Tibial nerve (tissue), 4 donors: ENCODE data around the gene SYNPO2. TPM values are rescaled to one million over a fixed set of nuclear protein-coding genes. Genes with fewer than 3 reads are reported as not detected.
A peak's percentile ranks its signal among the peaks of the same experiment; 100 is the strongest.
"Not testable (repeated sequence)": the region's sequence is repeated elsewhere in the genome, so short reads cannot be mapped to it uniquely, and the experiment has no call there.

Source experiments
- DNase-seq, 2 donors: peaks; one replicate each; pipeline ENCODE4 v3.0.0-alpha.2; 2019; ENCODE audit warnings: low spot score in 2 of 2
- H3K27ac ChIP-seq, 4 donors: fragments of 200-600 bp; sonication (generic) in 3 of 4; one replicate each; pipeline ENCODE4 v1.5.1; 2017 to 2019; ENCODE audit warnings: mild to moderate bottlenecking in 1 of 4
- H3K27me3 ChIP-seq, 2 donors: fragments of 200-600 bp; sonication (generic) in 1 of 2; one replicate each; pipeline versions ENCODE4 v1.5.1 to v1.6.0; 2017 to 2019
- H3K36me3 ChIP-seq, 3 donors: fragments of 200-600 bp; sonication (generic); one replicate each; pipeline ENCODE4 v1.5.1; 2018 to 2019
- H3K4me1 ChIP-seq, 4 donors: fragments of 200-600 bp; sonication (generic) in 3 of 4; one replicate each; pipeline ENCODE4 v1.5.1; 2017 to 2019
- H3K4me3 ChIP-seq, 4 donors: fragments of 200-600 bp; sonication (generic) in 3 of 4; one replicate each; pipeline ENCODE4 v1.5.1; 2017 to 2019; ENCODE audit warnings: mild to moderate bottlenecking in 1 of 4, moderate library complexity in 1 of 4
- H3K9me3 ChIP-seq, 4 donors: fragments of 200-600 bp; sonication (generic) in 3 of 4; one replicate each; pipeline ENCODE4 v1.5.1; 2017 to 2019
- CTCF ChIP-seq, 5 experiments: fragments of 200-600 bp in 3 of 5; fragments of 450-650 bp in 2 of 5; sonication (generic) in 3 of 5; IDR thresholded peaks; one replicate each; pipeline ENCODE4 v1.5.1; 2016 to 2019; ENCODE audit warnings: antibody characterized with exemption in 5 of 5, mild to moderate bottlenecking in 3 of 5, moderate library complexity in 2 of 5
- EP300 ChIP-seq, 2 donors: sonication (generic); formaldehyde crosslinking; IDR thresholded peaks; one replicate each; pipeline ENCODE4 v1.6.1; 2017; ENCODE audit warnings: antibody characterized with exemption in 2 of 2, mild to moderate bottlenecking in 1 of 2
- POLR2A ChIP-seq, 2 donors: fragments of 450-650 bp; IDR thresholded peaks; one replicate each; pipeline ENCODE4 v1.6.1; 2017; ENCODE audit warnings: antibody characterized with exemption in 2 of 2, mild to moderate bottlenecking in 2 of 2, moderate library complexity in 2 of 2
- WGBS, 2 donors: methylation state at CpG; one replicate each; pipeline ENCODE4 v1.1.5; 2018; 5-methylcytosine and 5-hydroxymethylcytosine counted together
- total RNA-seq, 4 donors: library from RNA; depleted of rRNA; stranded (reverse); fragments of >200 nt; gene quantifications; one replicate each; pipeline ENCODE4 v1.1.0, GENCODE V29; 2016

The SYNPO2 gene
- total RNA-seq, 4 donors from 2014 or later, result 118 to 177 (median 138) TPM

- H3K4me1 ChIP-seq, result no peaks in the 10 kb centered on the region
- WGBS, 2 donors, result 64 to 74% methylated on average over 2 of the region's 2 CpGs
- no peak for TF ChIP-seq POLR2A (IDR thresholded peaks at IDR 0.05)
- TF ChIP-seq CTCF (IDR thresholded peaks at IDR 0.05), result no peak
- TF ChIP-seq EP300 (IDR thresholded peaks at IDR 0.05), result no peak
- H3K4me3 ChIP-seq, result no peak overlapping the region
- no peaks in the 10 kb centered on the region for H3K9me3 ChIP-seq
- DNase-seq, result no peak
- H3K27me3 ChIP-seq, result no peaks in the 10 kb centered on the region
- no peak overlapping the region for H3K27ac ChIP-seq
- H3K36me3 ChIP-seq, result no peaks in the 10 kb centered on the region
Measured at GRCh38 chr4:119005928-119006460, 117.3 kb downstream of the SYNPO2 start.

GRCh38 chr4:119008761-119009160, 120.1 kb downstream of the SYNPO2 start:
- Histone ChIP-seq H3K4me1 (no peaks in the 10 kb centered on the region), H3K27me3 (no peaks in the 10 kb centered on the region), H3K4me3 (no peak overlapping the region), H3K27ac (no peak overlapping the region), H3K9me3 (no peaks in the 10 kb centered on the region), H3K36me3 (no peaks in the 10 kb centered on the region)
- WGBS, 2 donors, result 74 to 77% methylated on average over 2 of the region's 2 CpGs
- TF ChIP-seq EP300 (IDR thresholded peaks at IDR 0.05), result no peak
- TF ChIP-seq CTCF (IDR thresholded peaks at IDR 0.05), result no peak
- no peak for TF ChIP-seq POLR2A (IDR thresholded peaks at IDR 0.05)
- DNase-seq, result no peak

GRCh38 chr4:119010221-119010620, 121.6 kb downstream of the SYNPO2 start:
- H3K36me3 ChIP-seq, H3K9me3 ChIP-seq, DNase-seq, H3K4me3 ChIP-seq, H3K27ac ChIP-seq, H3K4me1 ChIP-seq, H3K27me3 ChIP-seq: not testable (repeated sequence)
- WGBS, 2 donors, result 90 to 91% methylated on average over 2 of the region's 2 CpGs

- H3K9me3 ChIP-seq, result no peaks in the 10 kb centered on the region
- H3K4me3 ChIP-seq, result no peak overlapping the region
- H3K27me3 ChIP-seq, result no peaks in the 10 kb centered on the region
- H3K36me3 ChIP-seq, result no peaks in the 10 kb centered on the region
- no peak for DNase-seq
- no peak for TF ChIP-seq CTCF (IDR thresholded peaks at IDR 0.05)
- no peak for TF ChIP-seq POLR2A (IDR thresholded peaks at IDR 0.05)
- TF ChIP-seq EP300 (IDR thresholded peaks at IDR 0.05), result peak in 1 of 2 donors; percentile 22
- WGBS, 2 donors, result 81 to 84% methylated on average over 7 of the region's 7 CpGs
- H3K4me1 ChIP-seq, result no peaks in the 10 kb centered on the region
- no peak overlapping the region for H3K27ac ChIP-seq
Measured at GRCh38 chr4:119010909-119011606, 122.4 kb downstream of the SYNPO2 start.

- no peaks in the 10 kb centered on the region for H3K9me3 ChIP-seq
- no peaks in the 10 kb centered on the region for H3K27me3 ChIP-seq
- H3K36me3 ChIP-seq, result no peaks in the 10 kb centered on the region
- H3K4me1 ChIP-seq, result peaks cover 0 to 5% (median 0%) of the 10 kb centered on the region in 4 donors
- no peak overlapping the region for H3K4me3 ChIP-seq
- H3K27ac ChIP-seq, result no peak overlapping the region
- no peak for DNase-seq
- no peak for TF ChIP-seq EP300 (IDR thresholded peaks at IDR 0.05)
- 98 to 100% methylated on average over 1 of the region's 1 CpG for WGBS, 2 donors
Measured at GRCh38 chr4:119011607-119011988, 122.9 kb downstream of the SYNPO2 start.

GRCh38 chr4:119014658-119015057, 126.0 kb downstream of the SYNPO2 start:
- H3K27ac ChIP-seq, result no peak overlapping the region
- H3K4me3 ChIP-seq, result no peak overlapping the region
- H3K4me1 ChIP-seq, result peaks cover 0 to 5% (median 0%) of the 10 kb centered on the region in 4 donors
- no peaks in the 10 kb centered on the region for H3K27me3 ChIP-seq
- DNase-seq, result no peak
- WGBS, 2 donors, result 80 to 92% methylated on average over 2 of the region's 2 CpGs
- TF ChIP-seq EP300 (IDR thresholded peaks at IDR 0.05) (no peak), CTCF (IDR thresholded peaks at IDR 0.05) (no peak), POLR2A (IDR thresholded peaks at IDR 0.05) (no peak)
- H3K9me3 ChIP-seq, result no peaks in the 10 kb centered on the region
- no peaks in the 10 kb centered on the region for H3K36me3 ChIP-seq
